GM18520 (cell line): Measurements from ENCODE around the gene EIF2A.
A peak's percentile ranks its signal among the peaks of the same experiment; 100 is the strongest.

Source experiments
- ATAC-seq: cut with Tn5 transposase; IDR thresholded peaks from one replicate; pipeline ENCODE4 v1.9.1; 2021; ENCODE audit not compliant: unreplicated experiment

EIF2A gene

DNA sequence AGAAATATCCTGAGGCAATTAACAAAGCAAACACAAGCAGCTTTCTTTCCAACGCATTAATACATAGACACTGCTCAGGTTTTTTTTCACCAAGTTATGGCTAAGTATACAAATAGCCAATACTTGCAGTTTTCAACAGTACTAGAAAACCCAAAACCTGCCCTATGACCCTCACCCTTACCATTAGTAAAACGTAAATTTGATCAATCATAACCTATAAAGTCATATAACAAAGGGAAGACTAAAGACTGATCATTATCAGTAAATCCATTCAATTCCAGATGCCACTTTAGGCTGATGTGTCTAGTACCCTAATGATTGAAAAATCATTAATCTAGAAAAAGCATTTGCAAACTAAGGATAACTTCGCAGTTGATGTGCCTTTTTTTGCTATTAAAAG, 3.5 kb upstream of the EIF2A start:
- ATAC-seq: no peak

DNA sequence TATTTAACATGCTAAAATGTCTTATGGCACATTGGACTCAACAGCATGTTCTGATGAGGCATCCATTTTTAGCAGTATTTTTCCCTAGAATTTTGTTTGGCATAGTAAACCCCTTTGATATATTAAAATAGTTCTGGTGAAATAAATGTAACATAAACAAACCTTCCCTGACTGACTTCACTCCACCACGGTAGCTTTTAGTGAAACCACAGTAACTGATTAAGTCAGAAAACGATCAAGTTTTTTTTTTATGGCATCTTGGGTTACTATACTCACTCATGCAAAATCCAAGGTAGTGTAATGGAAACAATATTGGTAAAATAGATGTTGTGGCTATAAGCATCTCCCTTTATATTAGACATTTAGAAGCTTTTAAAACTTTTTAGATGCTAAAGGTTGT, 3.1 kb upstream of the EIF2A start:
- no peak for ATAC-seq

DNA sequence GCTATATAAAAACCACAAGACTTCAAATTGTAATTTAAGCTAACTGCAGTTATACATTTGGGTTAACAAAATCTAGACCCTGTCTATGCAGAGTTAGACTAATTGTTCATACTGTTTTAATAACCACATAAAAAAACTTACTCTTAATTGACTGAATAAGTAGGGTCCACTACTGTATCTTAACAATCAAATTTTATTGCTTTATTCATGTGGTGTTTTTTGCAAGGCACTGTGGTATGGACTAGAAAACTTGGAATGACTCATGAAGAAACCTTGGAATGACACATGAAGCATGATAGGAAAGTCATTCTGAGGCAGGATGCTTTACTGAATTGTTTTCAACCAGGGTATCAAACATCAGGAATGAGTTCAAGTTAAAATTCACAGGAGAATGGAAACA, 2.5 kb upstream of the EIF2A start:
- ATAC-seq: no peak

DNA sequence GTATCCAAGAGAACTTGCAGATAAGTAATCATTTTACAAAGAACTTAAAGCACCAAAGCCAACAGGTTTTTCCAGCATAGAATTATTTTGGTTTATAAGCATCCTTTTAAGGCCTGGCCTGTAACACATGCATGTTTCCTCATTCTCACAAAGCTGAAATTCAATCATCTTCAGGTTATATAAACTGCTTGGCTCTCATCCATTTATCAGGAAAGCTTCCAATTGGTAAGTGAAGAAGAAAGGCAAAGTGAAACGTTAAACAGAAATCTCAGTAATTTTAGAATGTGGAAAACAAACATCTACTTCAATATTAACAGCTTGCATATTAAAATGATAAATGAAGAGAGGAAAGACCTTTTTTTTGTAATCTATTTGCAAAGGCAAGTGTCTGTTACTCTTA, 1.9 kb upstream of the EIF2A start:
- no peak for ATAC-seq

DNA sequence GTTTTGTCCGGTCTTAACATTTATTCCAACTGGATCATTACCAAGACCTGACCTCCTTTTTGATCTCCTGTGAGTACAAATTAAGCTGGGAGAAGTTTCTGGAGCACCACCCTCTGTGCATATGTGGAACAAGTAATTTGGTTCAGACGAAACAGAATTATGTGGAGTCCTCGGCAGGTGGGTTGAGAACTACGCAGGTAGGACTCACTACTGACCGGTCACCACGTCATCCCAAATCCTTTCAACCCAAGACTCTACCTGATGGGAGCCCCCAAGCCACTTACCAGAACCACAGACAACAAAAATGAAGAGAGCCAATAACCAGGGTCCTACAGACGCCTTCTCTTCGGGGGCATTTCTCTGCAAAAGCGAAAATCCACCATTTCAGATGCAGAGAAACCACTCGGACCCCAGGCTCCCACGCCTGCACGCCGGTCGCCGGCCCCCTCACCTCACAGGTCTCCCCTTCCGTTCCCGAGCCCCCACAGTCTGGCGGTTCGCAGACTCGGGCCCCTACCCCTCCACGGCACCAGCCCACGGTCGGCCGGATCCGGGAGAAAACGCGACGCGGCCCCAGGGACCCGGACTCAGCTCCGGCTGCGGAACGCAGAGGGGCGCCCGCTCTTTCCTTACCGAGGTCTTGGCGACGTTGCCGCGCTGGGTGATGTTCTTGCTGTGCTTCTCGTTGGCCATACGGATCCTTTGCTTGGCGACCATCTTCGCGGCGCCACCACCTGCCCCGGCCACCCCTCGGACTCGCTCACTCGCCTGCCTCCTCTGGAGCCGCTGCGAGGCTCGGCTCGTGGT, 965 bp upstream of the EIF2A start:
- no peak for ATAC-seq

DNA sequence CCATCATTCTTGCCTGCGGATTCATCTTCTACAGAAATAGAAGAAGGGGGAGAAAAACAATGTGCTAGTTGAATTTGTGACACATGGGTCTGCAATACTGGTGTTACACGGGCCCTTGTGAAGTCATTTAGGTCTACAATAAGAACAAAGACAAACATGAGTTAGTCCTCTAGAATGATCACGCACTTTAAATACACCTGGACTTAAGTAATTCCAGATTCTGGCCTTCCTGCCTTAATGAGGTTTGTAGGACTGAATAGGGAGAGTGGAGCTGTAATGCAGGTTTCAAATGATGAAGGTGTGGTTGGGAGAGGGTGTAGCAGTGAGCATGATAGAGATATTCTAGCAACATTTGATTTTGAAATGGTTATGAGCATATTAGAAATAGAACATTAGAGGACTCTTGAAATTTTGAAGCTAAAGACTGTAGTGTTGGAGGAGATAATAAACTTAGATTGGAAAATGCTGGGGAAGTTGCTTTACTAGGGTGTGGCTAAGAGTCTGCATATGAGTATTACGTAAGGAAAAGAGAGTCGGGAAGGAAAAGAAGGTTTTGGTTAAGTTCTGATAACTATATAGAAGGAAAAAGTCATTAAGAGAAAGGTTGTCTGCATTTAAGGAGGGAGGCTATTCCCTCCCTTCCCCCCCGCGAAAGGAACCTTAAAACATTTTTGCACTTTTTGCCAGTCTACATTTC, 606 bp downstream of the EIF2A start:
- ATAC-seq: no peak

DNA sequence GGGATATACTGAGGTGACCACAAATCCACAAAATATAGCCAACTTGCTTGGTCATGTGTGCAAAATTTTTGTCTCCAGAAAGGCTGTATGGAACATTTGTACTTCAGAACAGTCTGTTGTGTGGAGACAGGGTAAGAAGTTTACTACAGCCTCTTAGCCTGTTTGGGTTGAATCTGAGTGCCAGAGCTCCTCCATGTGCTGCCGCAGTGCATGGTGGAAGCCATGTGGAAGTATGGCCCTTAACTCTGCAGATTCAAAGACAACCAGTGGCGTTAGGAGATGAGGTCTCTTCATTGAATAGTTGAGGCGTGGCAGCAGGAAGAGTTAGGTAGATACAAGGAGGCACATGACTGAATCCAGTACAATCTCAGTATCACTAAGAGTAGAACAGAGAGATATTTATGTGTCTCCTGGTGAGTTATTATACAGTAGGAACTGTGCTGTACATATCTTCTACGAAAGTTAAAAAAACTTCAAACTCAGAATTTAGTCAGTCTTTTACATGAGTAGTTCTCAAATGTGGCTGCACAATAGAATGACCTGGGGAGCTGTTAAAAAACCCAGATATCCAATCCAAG, 9.4 kb downstream of the EIF2A start:
- no peak for ATAC-seq

DNA sequence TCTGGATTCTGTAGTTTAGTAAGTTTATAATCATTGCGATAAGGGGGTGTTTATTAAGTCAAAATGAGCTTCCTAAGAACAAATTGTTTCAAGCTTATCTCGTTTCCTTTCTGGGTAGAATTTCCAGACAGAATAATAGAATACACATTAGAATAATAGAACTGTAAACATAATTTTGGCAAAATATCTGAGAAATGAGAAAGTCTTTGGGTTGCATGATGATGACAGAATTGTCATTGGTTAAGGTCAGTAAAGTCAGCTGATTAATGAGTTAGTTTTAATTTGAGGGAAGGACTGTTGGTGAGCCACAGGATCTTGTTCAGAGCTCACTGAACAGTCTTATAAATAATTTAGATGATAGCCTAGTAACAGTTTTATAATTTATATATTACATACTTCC, 10.2 kb downstream of the EIF2A start:
- ATAC-seq: no peak

DNA sequence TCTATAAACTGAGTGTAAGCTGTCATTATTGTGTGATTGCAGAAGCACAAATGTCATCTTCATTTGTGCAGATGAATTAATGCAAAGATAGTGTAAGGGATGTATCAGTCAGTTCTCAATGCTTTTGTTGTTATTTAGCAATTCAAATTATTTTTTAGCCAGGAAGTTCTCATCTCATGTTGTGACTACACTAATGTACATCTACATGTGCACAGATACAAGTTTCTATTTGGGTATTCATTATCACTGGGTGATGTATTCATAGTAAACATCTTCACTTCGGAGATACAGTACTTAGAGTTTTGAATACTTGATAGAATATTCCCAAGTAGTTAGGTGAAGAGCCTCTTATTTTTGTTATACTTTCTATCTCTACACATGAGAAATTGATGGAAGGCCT, 11.1 kb downstream of the EIF2A start:
- ATAC-seq: no peak

DNA sequence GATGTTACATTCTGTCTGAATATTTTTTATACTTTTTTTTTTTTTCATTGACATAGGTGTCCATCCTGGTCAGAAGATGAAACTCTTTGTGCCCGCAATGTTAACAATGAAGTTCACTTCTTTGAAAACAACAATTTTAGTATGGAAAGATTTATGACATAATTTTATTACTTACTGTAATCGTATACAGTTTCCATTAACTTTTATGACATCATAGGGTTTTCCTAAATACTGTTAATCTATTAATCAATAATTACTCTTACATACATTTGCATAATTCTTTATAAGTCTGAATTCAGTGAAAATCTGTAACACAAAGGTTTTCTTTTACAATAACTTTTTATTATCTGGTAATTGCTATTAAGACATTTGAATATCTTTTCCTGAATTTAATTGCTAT, 17.7 kb downstream of the EIF2A start:
- ATAC-seq: no peak

DNA sequence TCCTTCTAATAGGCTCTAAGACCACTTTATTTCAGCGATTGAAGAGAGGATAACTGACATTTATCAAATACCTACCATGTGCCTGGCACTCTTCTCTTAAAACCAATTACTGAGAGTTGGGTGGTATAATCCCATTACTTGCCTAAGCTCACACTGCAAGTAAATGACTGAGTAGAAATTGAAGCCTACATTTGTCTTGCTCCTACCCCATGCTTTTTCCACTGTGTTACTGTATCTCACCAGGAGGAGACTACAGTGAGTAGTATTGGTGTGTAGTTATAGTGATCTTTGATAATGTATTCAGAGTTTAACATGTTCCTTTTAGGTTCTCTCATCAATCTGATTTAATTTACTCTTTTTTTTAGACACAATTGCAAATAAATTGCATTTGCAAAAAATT, 20.7 kb downstream of the EIF2A start:
- no peak for ATAC-seq

DNA sequence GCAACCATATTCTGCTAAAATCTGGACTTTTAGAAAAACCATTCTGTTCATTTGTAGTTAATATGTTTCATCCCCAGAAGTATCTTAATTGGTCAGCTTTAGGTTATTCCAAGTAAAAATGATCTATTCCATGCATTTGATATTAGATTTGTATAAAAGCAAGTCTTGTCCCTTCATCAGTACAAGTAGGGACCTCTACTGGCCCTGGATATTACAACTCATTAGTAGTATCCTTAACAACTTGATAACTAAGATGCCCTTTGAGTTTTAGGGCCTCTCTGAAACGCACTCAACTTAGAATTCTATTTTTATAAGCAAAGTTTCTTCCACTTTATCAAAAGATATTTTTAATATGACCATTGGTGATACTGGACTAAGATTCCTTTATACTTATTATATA, 31.3 kb downstream of the EIF2A start:
- no peak for ATAC-seq

DNA sequence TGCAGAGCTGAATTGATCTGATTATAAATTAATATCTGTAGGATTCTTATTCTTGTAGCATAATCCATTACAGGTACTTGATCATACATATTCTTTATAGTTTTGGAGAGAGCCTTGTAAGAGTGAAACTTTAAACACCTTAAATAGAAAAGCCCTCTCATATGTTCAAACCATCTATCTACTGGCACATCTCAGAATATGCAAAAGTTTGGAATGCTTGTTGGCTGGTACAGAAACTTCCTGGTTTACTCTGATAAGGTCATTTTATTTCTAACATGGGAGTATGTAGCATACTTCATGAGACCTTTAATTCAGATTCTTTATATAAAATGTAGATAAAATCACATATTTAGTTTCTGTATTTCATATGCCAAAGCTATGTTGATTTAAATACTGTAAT, 34.6 kb downstream of the EIF2A start:
- ATAC-seq: no peak

DNA sequence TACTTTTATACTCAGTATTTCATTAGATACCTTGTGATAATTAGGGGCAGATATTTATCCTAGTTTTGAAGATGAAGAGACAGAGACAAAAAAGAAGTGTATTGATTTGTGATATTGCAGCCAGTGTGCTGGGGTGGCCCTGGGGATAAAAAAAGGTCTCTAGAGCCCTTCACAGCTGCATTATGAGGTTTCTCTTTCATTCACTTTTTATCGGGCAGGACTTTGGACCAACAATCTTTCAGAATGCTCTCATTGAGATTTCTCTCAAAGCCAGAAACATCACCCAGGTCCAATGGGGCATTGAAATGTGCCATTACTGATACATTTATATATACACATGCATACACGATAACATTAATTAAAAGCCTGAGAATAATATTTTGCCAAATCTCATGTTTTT, 36.0 kb downstream of the EIF2A start:
- peak; percentile 38 for ATAC-seq

DNA sequence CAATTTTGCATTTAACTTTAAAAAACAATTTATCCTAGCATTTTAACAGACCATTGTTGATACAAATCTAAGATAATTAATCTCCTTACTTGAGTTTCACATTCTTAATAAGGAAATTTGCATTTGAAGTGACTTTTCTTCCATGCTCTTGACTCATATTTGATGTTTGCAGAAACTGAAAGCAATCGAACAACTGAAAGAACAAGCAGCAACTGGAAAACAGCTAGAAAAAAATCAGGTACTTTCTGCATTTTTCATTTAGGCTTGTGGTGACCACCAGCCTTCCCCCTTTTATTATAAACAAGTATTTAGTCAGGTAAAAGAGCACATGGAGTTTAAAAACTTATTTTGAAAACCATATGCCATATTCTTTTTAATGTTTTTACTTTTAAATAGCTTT, 36.4 kb downstream of the EIF2A start:
- peak; percentile 43 for ATAC-seq

DNA sequence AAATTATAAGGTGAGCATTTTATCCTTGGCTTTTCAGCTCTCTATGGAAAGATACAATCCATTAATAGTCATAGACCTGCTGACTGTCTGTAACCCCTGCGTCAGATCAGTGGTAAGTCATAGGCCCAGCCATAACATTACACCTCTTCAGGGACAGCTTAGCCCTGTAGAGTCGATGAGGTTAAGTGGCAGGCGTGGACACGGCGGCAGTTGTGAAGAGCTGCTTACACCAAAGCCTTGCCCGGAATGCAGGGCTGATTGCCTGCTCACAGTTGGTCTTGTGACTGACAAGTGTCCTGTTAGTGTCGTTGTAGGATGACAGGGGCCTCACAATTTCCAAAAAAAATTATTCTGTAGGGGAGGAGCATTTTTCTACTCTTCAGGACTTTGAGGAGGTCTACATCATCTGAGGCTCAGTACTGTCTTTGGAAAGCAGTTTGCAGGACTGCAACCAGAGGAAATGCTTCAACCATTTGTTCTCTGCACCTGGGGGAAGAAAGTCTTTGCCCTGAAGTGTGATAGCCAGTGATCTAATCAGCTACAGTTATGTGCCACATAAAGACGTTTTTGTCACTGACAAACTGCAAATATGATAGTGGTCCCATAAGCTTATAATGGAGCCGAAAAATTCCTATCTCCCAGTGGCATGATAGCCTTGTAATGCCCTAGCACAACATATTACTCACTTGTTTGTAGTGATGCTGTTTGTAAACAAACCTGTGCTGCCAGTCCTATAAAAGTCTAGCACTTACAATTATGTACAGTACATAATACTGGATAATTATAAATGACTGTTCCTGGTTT, 41.6 kb downstream of the EIF2A start:
- ATAC-seq: no peak

DNA sequence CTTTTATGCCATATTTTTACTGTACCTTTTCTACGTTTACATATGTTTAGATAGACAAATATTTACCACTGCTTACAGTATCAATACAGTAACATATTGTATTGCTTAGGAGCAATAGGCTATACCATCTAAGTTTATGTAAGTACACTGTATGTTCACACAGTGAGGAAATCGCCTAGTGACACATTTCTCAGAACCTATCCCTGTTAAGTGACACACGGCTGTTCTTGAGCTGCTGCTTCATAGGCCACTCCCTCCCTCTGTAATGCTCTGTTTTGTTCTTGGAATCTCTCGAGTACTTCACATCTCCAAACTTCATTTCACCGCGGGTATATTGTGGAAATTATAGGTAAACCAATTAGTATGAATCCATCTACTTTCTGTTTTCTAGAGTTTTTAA, 43.2 kb downstream of the EIF2A start:
- no peak for ATAC-seq

DNA sequence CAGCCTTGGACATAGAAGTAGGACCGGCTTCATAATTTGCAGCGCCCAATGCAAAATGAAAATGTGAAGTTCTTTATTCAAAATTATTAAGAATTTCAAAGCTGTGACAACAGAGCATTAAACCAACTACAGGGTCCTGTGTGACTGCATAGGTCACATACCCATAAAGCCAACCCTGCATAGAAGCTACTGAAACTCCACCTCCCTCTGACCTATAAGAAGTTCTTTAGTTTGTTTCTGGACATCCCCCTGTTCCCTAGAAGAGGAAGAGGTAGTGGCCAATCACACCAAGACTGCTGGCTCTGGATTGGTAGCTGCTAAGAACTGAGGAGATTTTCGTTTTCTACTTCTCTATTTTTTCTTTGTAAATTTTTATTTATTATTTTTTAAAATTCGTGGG, 47.6 kb downstream of the EIF2A start:
- ATAC-seq: no peak

DNA sequence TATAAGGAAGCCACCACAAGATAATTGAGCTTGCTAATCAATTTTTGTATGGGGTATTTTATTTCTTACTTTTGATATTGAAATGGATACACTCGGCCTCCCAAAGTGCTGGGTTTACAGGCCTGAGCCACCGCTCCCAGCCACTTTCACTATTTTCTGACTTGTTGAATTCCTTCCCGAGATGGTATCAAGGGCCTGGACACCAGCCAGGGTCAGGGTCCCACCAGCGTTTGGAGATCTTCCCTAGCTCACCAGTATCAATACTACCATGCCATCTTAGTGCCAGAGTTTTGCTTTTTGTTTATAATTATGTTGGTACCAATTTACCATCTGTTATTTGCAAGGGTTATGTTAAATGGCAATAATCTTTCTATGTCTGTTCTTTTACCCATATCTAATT, 51.1 kb downstream of the EIF2A start:
- ATAC-seq: no peak

DNA sequence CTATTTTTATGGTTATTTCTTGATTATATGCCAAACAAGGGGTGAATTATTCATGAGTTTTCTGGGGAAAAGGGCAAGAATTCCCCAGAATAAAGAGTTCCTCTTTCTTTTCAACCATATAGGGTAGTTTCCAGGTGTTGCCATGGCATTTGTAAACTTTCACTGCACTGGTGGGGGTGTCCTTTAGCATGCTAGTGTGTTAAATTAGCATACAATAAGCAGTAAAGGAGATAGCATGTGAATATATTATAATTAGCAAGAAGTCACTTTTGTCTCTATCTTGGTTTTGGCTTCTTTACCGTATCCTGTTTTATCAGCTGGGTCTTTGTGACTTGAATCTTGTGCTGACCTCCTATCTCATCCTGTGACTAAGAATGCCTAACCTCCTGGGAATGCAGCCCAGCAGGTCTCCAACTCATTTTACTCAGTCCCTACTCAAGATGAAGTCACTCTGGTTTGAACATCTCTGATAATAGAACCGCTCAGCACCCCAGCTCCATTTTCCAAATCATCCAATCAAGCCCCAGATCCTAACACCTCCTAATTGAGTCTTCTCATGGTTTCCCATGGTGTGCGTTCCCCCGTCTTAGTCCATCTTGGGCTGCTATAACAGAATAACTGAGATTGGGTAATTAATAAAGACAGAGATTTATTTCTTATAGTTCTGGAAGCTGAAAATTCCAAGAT, 53.2 kb downstream of the EIF2A start:
- ATAC-seq: peak; percentile 24
